ENCODE measurements around the gene SIGLEC6. TPM values are rescaled to one million over a fixed set of nuclear protein-coding genes. Genes with fewer than 3 reads are reported as not detected.

Gene SIGLEC6
- total RNA-seq, 1 experiment from 2014 or later = 0.37 TPM

DNA sequence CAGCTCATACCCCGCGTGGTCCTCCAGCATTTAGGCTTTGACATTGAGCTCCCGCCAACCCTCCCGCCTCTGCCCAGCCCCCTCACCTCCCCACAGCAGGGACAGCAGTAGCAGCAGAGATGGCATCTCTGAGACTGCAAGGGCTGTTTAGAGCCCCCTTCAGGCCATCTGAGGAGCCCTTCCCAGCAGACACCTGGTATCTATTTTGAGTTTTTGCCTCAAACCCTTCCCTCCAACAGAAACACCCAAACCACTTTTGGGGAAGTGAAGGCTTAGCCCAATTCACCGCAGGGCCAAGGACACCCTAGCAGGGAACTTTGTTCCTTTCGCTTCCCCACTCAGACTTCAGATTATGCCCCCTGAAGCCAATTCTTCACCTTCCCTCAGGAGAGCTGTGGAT, 33.3 kb upstream of the SIGLEC6 start:
- Mint-ChIP-seq H3K4me1 (no peaks in the 10 kb centered on the region), H3K4me3 (no peak overlapping the region), H3K36me3 (no peaks in the 10 kb centered on the region), H3K9me3 (no peaks in the 10 kb centered on the region), H3K27ac (no peak overlapping the region), H3K27me3 (ENCODE audit: low read depth) (peaks cover 76% of the 10 kb centered on the region)
- ChIA-PET POLR2A (no interaction called here), CTCF (interaction anchor here (0.6 to 1.7 kb wide), 22 partner anchors 11 to 269 kb away, joined by 3 to 13 read pairs (median 4); no protein-coding TSS in a partner anchor)
- peak; percentile 57 for DNase-seq (ENCODE audit: low spot score)
- TF ChIP-seq NFE2L1 (CRISPR knock-in tag; IDR thresholded peaks at IDR 0.05) = no peak
- TF ChIP-seq TP53 (CRISPR knock-in tag; IDR thresholded peaks at IDR 0.05) = no peak
- TF ChIP-seq, protein P1, sequence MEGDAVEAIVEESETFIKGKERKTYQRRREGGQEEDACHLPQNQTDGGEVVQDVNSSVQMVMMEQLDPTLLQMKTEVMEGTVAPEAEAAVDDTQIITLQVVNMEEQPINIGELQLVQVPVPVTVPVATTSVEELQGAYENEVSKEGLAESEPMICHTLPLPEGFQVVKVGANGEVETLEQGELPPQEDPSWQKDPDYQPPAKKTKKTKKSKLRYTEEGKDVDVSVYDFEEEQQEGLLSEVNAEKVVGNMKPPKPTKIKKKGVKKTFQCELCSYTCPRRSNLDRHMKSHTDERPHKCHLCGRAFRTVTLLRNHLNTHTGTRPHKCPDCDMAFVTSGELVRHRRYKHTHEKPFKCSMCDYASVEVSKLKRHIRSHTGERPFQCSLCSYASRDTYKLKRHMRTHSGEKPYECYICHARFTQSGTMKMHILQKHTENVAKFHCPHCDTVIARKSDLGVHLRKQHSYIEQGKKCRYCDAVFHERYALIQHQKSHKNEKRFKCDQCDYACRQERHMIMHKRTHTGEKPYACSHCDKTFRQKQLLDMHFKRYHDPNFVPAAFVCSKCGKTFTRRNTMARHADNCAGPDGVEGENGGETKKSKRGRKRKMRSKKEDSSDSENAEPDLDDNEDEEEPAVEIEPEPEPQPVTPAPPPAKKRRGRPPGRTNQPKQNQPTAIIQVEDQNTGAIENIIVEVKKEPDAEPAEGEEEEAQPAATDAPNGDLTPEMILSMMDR (IDR thresholded peaks at IDR 0.05) = no peak
- no peak for TF ChIP-seq GABPB1 (CRISPR knock-in tag; IDR thresholded peaks at IDR 0.05)
- no peak for TF ChIP-seq NR1H2 (CRISPR knock-in tag; IDR thresholded peaks at IDR 0.05)
- TF ChIP-seq RORB (CRISPR knock-in tag; IDR thresholded peaks at IDR 0.05) = no peak
- no peak for TF ChIP-seq NR3C1 (CRISPR knock-in tag; conservative IDR thresholded peaks at IDR 0.05; ENCODE audit: low read depth)
- TF ChIP-seq ETV6 (CRISPR knock-in tag; IDR thresholded peaks at IDR 0.05) = no peak
- TF ChIP-seq TCF7 (CRISPR knock-in tag; IDR thresholded peaks at IDR 0.05; ENCODE audit: low read depth) = no peak
- TF ChIP-seq FOXJ3 (CRISPR knock-in tag; IDR thresholded peaks at IDR 0.05; ENCODE audit: borderline replicate concordance) = no peak
- no peak for TF ChIP-seq GRHL2 (CRISPR knock-in tag; IDR thresholded peaks at IDR 0.05; ENCODE audit: insufficient replicate concordance, severe bottlenecking)
- TF ChIP-seq SMAD4 (CRISPR knock-in tag; IDR thresholded peaks at IDR 0.05) = no peak
- no peak for TF ChIP-seq JUN (CRISPR knock-in tag; IDR thresholded peaks at IDR 0.05)
- TF ChIP-seq MYBL2 (CRISPR knock-in tag; IDR thresholded peaks at IDR 0.05) = no peak
- TF ChIP-seq ZNF416 (CRISPR knock-in tag; IDR thresholded peaks at IDR 0.05) = no peak
- no peak for TF ChIP-seq EMX1 (CRISPR knock-in tag; IDR thresholded peaks at IDR 0.05)
- no peak for TF ChIP-seq TEAD4 (CRISPR knock-in tag; IDR thresholded peaks at IDR 0.05)
- TF ChIP-seq, protein P2, sequence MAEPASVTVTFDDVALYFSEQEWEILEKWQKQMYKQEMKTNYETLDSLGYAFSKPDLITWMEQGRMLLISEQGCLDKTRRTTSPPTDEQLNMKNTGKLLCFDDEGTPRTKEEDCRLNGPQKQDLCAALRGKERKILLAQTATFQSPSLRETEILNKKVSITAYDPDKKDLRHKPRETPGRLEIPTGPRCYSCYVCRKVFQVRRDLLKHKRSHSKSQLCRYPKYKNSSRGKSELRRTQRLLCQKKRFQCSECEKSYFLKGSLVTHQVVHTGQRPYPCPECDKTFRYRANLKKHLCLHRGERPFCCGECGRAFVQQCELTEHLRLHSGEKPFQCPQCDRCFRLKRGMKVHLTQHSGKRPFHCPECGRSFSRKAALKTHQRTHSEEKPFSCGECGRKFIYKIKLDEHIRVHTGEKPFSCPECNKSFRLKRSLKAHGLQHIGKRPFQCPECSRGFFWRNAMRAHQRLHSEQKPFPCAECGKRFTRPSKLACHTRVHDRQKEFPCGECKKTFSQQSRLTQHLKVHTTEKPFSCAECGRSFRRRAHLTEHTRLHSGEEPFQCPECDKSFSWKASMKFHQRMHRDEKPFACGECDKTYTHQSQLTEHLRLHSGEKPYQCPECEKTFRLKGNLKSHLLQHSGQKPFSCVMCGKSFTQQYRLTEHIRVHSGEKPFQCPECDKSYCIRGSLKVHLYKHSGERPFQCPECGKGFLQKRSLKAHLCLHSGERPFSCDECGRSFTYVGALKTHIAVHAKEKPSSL (CRISPR knock-in tag; conservative IDR thresholded peaks at IDR 0.05) = no peak
- TF ChIP-seq, protein P3, sequence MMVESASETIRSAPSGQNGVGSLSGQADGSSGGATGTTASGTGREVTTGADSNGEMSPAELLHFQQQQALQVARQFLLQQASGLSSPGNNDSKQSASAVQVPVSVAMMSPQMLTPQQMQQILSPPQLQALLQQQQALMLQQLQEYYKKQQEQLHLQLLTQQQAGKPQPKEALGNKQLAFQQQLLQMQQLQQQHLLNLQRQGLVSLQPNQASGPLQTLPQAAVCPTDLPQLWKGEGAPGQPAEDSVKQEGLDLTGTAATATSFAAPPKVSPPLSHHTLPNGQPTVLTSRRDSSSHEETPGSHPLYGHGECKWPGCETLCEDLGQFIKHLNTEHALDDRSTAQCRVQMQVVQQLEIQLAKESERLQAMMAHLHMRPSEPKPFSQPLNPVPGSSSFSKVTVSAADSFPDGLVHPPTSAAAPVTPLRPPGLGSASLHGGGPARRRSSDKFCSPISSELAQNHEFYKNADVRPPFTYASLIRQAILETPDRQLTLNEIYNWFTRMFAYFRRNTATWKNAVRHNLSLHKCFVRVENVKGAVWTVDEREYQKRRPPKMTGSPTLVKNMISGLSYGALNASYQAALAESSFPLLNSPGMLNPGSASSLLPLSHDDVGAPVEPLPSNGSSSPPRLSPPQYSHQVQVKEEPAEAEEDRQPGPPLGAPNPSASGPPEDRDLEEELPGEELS (CRISPR knock-in tag; IDR thresholded peaks at IDR 0.05) = no peak
- peak; percentile 98 for ATAC-seq

DNA sequence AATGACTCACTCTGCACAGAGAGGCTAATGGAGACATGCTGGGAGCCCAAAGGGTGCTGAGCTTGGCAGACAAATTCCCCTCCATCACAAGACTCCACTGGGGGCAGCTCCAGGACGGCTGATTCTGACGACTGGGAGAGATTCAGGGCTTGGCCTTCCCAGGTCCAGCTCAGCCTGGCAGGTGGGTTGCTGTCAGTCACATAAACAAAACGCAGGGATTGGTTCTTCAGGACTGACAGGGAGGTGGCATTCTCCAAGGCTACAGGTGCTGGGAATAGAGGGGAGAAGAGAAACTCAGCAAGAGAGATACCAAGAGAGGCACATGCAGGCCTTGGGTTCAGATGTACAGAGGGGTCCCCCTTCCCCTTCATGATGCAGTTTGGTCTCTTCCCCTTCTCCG, 28.9 kb upstream of the SIGLEC6 start:
- no peaks in the 10 kb centered on the region for H3K4me1 Mint-ChIP-seq
- ATAC-seq (peak; percentile 67), DNase-seq (ENCODE audit: low spot score) (no peak)
- no peak overlapping the region for H3K4me3 Mint-ChIP-seq
- H3K36me3 Mint-ChIP-seq = no peaks in the 10 kb centered on the region
- ChIA-PET POLR2A (no interaction called here), CTCF (interaction anchor here (1.1 kb wide), 1 partner anchor 97 kb away, joined by 5 read pairs; no protein-coding TSS in a partner anchor)
- H3K27me3 Mint-ChIP-seq (ENCODE audit: low read depth) = peaks cover 61% of the 10 kb centered on the region
- TF ChIP-seq, protein P4, sequence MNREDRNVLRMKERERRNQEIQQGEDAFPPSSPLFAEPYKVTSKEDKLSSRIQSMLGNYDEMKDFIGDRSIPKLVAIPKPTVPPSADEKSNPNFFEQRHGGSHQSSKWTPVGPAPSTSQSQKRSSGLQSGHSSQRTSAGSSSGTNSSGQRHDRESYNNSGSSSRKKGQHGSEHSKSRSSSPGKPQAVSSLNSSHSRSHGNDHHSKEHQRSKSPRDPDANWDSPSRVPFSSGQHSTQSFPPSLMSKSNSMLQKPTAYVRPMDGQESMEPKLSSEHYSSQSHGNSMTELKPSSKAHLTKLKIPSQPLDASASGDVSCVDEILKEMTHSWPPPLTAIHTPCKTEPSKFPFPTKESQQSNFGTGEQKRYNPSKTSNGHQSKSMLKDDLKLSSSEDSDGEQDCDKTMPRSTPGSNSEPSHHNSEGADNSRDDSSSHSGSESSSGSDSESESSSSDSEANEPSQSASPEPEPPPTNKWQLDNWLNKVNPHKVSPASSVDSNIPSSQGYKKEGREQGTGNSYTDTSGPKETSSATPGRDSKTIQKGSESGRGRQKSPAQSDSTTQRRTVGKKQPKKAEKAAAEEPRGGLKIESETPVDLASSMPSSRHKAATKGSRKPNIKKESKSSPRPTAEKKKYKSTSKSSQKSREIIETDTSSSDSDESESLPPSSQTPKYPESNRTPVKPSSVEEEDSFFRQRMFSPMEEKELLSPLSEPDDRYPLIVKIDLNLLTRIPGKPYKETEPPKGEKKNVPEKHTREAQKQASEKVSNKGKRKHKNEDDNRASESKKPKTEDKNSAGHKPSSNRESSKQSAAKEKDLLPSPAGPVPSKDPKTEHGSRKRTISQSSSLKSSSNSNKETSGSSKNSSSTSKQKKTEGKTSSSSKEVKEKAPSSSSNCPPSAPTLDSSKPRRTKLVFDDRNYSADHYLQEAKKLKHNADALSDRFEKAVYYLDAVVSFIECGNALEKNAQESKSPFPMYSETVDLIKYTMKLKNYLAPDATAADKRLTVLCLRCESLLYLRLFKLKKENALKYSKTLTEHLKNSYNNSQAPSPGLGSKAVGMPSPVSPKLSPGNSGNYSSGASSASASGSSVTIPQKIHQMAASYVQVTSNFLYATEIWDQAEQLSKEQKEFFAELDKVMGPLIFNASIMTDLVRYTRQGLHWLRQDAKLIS (CRISPR knock-in tag; IDR thresholded peaks at IDR 0.05; ENCODE audit: borderline replicate concordance) = no peak
- TF ChIP-seq, protein P5, sequence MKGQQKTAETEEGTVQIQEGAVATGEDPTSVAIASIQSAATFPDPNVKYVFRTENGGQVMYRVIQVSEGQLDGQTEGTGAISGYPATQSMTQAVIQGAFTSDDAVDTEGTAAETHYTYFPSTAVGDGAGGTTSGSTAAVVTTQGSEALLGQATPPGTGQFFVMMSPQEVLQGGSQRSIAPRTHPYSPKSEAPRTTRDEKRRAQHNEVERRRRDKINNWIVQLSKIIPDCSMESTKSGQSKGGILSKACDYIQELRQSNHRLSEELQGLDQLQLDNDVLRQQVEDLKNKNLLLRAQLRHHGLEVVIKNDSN (CRISPR knock-in tag; IDR thresholded peaks at IDR 0.05) = no peak
- TF ChIP-seq, protein P6, sequence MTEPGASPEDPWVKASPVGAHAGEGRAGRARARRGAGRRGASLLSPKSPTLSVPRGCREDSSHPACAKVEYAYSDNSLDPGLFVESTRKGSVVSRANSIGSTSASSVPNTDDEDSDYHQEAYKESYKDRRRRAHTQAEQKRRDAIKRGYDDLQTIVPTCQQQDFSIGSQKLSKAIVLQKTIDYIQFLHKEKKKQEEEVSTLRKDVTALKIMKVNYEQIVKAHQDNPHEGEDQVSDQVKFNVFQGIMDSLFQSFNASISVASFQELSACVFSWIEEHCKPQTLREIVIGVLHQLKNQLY (CRISPR knock-in tag; IDR thresholded peaks at IDR 0.05) = no peak
- no peak overlapping the region for H3K27ac Mint-ChIP-seq
- no peaks in the 10 kb centered on the region for H3K9me3 Mint-ChIP-seq

Data from WTC11 (cell line).